Mucosa of stomach (tissue), 1 donor: ENCODE measurements around the gene SLC26A1.

ENCODE experiments used
- H3K27me3 ChIP-seq: one replicate; pipeline ENCODE4 v1.7.0; 2013; ENCODE audit warnings: mild to moderate bottlenecking, low read length; ENCODE audit not compliant: control insufficient read depth, insufficient read depth
- H3K36me3 ChIP-seq: one replicate; pipeline ENCODE4 v1.7.0; 2013; ENCODE audit warnings: low read length; ENCODE audit not compliant: control insufficient read depth, insufficient read depth
- H3K4me1 ChIP-seq: one replicate; pipeline ENCODE4 v1.7.0; 2013; ENCODE audit warnings: mild to moderate bottlenecking, low read length; ENCODE audit not compliant: control insufficient read depth, insufficient read depth
- H3K4me3 ChIP-seq: one replicate; pipeline ENCODE4 v1.7.0; 2013; ENCODE audit warnings: low read length
- H3K9ac ChIP-seq: one replicate; pipeline ENCODE4 v1.7.0; 2013; ENCODE audit warnings: mild to moderate bottlenecking, low read length, moderate library complexity
- H3K9me3 ChIP-seq: one replicate; pipeline ENCODE4 v1.7.0; 2013; ENCODE audit warnings: mild to moderate bottlenecking, low read length, moderate library complexity; ENCODE audit not compliant: control insufficient read depth
- donor health status: Pancreatic carcinoma.

SLC26A1 gene

DNA sequence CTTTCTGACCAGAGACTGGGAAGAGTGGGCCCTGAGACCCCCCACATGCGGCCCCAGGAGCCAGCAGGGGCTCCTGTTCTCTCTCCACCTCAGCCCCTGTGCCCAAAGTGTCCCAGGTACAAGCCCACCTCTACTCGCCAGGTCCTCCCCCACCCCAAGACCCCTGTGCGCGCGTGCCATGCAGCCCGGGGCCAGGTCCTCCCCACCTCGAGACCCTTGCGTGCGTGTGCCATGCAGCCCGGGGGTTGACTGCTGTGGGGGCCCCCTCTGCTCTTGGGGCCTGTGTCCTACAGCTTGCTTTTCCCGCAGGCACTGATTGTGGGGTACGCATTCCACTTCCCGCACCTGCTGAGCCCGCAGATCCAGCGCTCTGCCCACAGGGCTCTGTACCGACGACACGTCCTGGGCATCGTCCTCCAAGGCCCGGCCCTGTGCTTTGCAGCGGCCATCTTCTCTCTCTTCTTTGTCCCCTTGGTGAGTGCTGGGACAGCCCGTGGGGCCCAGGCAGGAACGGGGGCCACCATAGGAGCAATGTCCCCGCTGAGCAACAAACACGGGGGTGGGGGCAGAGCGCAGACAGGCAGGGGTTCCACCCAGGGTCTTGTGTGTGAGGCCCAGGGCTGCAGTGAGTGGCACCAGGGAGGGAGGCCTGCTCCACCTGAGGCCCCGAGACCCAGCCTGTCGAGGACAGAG lies 40.2 kb downstream of the SLC26A1 start:
- H3K4me3 ChIP-seq = no peak overlapping the region
- H3K36me3 ChIP-seq = no peaks in the 10 kb centered on the region
- no peaks in the 10 kb centered on the region for H3K27me3 ChIP-seq
- H3K9ac ChIP-seq = no peak overlapping the region
- H3K9me3 ChIP-seq = no peaks in the 10 kb centered on the region
- no peaks in the 10 kb centered on the region for H3K4me1 ChIP-seq

DNA sequence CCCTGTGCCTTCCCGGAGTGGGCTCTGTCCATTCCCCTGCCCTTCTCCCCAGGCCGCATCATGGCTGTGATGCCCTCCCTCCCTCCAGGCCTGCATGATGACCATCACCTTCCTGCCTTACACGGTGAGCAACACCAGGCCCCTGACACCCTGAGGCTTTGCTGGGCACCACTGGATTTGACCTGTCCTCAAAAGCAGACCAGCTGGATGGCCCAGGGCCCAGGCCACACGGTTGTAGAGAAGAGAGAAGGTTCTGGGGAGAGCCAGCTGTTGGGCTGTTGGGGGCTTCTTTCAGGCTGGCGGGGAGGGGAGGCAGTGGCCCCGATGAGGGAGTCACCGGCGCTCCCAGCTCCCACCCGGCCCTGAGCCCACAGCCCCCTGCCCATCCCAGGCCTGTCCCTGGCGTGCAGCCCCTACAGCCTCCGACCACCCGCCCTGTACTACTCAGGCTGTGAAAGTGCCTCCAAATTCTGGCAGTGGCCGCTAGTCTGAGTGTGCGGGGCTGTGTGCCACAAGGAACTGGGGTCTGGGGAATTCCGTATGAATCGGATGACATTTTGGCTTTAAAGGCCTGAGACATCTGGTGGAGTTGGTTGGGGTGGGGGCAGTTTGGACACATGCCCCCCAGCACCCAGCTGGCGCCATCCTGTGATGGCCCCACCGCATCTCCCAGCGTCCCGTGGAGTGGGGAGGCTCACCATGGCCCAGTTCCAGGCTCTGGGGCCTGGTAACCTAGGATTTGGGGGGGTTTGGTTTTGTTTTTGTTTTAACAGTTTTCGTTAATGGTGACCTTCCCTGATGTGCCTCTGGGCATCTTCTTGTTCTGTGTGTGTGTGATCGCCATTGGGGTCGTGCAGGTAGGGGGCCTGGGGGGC lies 41.4 kb downstream of the SLC26A1 start:
- Histone ChIP-seq H3K27me3 (no peaks in the 10 kb centered on the region), H3K36me3 (no peaks in the 10 kb centered on the region), H3K9ac (no peak overlapping the region), H3K9me3 (no peaks in the 10 kb centered on the region), H3K4me3 (no peak overlapping the region), H3K4me1 (no peaks in the 10 kb centered on the region)

DNA sequence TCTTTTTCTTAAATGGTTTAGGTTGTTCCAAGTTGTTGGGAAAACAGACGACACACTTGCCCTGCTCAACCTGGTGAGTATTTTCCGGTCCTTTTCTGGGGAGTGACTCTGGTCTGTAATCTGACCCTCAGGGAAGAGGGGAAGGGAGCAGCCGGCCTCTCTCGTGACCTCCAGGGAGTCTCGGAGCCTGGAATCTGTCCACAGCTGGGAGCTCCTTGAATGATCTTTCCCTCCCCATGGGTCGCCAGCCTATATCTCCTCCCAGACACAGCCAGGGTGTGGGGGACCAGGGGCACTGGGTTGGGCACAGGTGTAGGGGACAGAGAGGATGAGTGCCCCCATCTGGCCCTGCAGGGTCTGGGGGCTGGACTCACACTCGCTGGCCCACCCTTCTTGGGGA lies 42.0 kb downstream of the SLC26A1 start:
- Histone ChIP-seq H3K9me3 (no peaks in the 10 kb centered on the region), H3K4me1 (no peaks in the 10 kb centered on the region), H3K9ac (no peak overlapping the region), H3K4me3 (no peak overlapping the region), H3K36me3 (no peaks in the 10 kb centered on the region), H3K27me3 (no peaks in the 10 kb centered on the region)

DNA sequence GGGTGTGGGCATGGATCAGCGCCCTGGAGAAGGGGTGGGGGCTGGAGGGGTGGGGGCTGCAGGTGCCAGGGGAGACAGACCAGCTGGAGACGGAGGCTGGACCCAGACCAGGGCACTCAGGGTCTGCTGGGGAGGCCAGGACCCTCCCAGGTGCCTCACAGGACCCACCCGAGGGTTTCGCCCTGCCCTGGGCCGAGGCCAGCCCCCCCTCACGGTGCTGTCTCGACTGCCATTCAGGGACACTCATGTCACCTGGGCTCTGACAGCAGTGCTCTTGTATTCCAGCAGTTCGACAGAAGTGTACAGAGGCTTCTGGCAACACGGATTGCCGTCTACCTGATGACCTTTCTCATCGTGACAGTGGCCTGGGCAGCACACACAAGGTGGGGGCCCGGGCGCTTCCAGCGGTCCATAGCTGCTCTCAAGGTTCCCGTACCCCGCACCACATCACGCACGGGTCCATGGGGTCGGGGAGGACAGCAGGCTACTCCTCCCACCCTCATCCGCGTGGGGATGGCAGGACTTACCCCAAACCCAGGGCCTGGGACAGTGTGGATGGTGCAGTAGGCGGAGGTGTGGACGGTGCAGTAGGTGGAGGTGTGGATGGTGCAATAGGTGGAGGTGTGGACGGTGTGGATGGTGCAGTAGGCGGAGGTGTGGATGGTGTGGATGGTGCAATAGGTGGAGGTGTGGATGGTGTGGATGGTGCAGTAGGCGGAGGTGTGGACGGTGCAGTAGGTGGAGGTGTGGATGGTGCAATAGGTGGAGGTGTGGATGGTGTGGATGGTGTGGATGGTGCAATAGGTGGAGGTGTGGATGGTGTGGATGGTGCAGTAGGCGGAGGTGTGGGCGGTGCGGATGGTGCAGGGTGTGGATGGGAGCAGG lies 42.8 kb downstream of the SLC26A1 start:
- H3K9me3 ChIP-seq = no peaks in the 10 kb centered on the region
- H3K4me3 ChIP-seq = no peak overlapping the region
- H3K27me3 ChIP-seq = no peaks in the 10 kb centered on the region
- no peaks in the 10 kb centered on the region for H3K4me1 ChIP-seq
- H3K9ac ChIP-seq = no peak overlapping the region
- no peaks in the 10 kb centered on the region for H3K36me3 ChIP-seq

GRCh38 chr4:949656-950055 lies 43.5 kb downstream of the SLC26A1 start:
- Histone ChIP-seq H3K4me1 (no peaks in the 10 kb centered on the region), H3K9ac (no peak overlapping the region), H3K9me3 (no peaks in the 10 kb centered on the region), H3K36me3 (no peaks in the 10 kb centered on the region), H3K4me3 (no peak overlapping the region), H3K27me3 (no peaks in the 10 kb centered on the region)

GRCh38 chr4:948936-949300 lies 44.3 kb downstream of the SLC26A1 start:
- no peaks in the 10 kb centered on the region for H3K9me3 ChIP-seq
- H3K36me3 ChIP-seq = no peaks in the 10 kb centered on the region
- H3K4me3 ChIP-seq = no peak overlapping the region
- H3K4me1 ChIP-seq = no peaks in the 10 kb centered on the region
- no peaks in the 10 kb centered on the region for H3K27me3 ChIP-seq
- H3K9ac ChIP-seq = no peak overlapping the region

DNA sequence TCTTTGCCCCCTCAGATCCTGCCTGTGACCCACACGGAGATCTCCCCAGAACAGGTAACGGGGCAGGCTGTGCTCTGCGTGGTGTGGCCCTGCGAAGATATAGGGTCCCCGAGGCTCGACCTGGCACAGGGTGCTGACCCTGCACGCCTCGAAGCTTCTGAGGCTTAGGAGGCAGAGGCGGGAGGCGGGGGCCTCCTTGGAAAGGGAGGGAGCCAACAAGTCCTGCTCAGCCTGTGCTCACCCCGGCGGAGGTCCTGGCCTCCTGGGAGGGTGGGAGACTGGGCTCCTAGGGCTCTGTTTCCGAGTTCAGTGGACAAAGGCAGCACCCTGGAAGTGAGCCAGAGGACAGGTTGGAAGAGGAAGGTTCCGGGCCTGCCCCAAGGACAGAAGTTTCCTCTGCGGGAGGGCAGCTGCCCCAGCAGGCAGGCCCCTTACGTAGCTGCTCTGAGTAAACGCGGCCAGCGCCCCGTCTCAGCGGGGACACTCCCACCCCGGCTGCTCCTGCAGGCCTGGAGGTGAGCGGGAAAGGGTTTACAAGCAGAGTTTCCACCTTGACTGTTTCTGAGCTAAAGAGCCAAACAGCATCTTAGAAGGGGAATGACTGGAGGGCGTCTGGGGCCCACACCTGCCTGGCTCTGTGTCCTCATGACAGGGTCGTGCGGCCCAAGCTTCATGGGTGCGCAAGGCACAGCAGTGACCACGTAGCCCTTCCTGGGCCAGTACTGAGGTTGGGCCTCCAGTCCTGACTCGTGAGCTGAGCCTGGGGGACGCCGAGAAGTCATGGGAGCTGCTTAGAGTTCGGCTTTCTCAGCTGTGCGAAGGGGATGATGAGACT lies 44.9 kb downstream of the SLC26A1 start:
- H3K9ac ChIP-seq = no peak overlapping the region
- no peaks in the 10 kb centered on the region for H3K36me3 ChIP-seq
- no peak overlapping the region for H3K4me3 ChIP-seq
- no peaks in the 10 kb centered on the region for H3K9me3 ChIP-seq
- no peaks in the 10 kb centered on the region for H3K27me3 ChIP-seq
- no peaks in the 10 kb centered on the region for H3K4me1 ChIP-seq

- no peak overlapping the region for H3K9ac ChIP-seq
- H3K36me3 ChIP-seq = no peaks in the 10 kb centered on the region
- H3K27me3 ChIP-seq = no peaks in the 10 kb centered on the region
- no peak overlapping the region for H3K4me3 ChIP-seq
- H3K9me3 ChIP-seq = no peaks in the 10 kb centered on the region
- H3K4me1 ChIP-seq = no peaks in the 10 kb centered on the region
These were observed 45.7 kb downstream of the SLC26A1 start for GRCh38 chr4:947491-947971.

GRCh38 chr4:946517-947471 lies 46.4 kb downstream of the SLC26A1 start:
- Histone ChIP-seq H3K4me3 (no peak overlapping the region), H3K36me3 (no peaks in the 10 kb centered on the region), H3K9me3 (no peaks in the 10 kb centered on the region), H3K4me1 (no peaks in the 10 kb centered on the region), H3K9ac (no peak overlapping the region), H3K27me3 (no peaks in the 10 kb centered on the region)

GRCh38 chr4:946103-946450 lies 47.1 kb downstream of the SLC26A1 start:
- no peaks in the 10 kb centered on the region for H3K4me1 ChIP-seq
- H3K36me3 ChIP-seq = no peaks in the 10 kb centered on the region
- no peak overlapping the region for H3K4me3 ChIP-seq
- H3K27me3 ChIP-seq = no peaks in the 10 kb centered on the region
- H3K9ac ChIP-seq = no peak overlapping the region
- no peaks in the 10 kb centered on the region for H3K9me3 ChIP-seq
